AG09319 (cell line): ENCODE data around the gene NOXA1.

Experiments
- DNase-seq: peaks from one replicate; pipeline ENCODE4 v3.0.0-alpha.2; 2010; ENCODE audit warnings: low read depth; ENCODE audit errors: extremely low read depth
- TF ChIP-seq, protein P1 (sequence below): IDR thresholded peaks from 2 replicates; pipeline ENCODE4 v1.5.1; 2011; ENCODE audit warnings: low read depth, mild to moderate bottlenecking, inconsistent platforms, low read length, moderate library complexity

Gene NOXA1

DNA sequence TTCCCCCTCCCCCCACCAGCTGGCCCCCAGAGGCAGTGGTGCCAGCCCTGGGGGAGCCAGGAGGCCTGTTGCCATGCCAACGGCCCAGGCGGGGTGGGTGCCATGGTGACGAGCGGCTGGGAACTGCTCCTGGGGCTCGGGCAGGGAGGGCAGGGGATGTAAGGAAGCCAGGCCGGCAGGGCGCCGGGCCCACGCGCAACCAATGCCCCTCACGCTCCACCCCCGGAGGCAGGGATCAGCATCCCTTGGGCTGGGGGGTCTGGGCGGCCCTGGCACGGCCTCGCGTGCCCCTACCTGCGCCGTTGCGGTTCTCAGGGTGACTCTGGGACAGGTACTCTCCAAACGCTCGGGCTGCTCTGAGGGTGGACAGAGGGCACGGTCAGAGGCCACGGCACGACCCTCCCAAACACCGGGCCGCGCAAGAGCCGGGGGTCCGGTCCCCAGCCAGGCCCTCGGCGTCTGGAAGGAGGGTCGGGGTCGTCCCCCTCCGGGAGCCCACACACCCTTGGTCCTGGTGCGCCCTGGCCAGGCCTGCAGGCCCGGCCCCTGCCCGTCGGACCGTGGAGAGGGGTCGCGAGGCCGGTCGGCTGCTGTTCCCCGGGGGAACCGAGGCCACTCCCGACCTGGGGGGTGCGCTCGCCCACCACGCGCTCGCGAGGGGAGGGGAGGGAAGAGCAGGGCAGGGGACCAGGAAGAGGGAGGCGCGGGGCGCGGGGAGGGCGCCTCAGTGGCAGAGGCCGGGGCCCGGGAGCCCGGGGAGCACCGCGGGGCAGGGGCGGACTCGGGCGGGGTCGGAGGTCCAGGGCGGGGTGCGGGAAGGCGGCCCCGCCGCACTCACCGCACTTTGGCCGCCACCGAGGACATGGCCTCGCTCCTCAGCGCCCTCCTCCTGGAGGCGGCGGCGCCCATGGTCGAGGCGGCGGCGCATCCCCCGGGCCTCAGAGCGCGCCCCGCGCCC, 35.3 kb downstream of the NOXA1 start:
- no peak for DNase-seq
- TF ChIP-seq, protein P1, sequence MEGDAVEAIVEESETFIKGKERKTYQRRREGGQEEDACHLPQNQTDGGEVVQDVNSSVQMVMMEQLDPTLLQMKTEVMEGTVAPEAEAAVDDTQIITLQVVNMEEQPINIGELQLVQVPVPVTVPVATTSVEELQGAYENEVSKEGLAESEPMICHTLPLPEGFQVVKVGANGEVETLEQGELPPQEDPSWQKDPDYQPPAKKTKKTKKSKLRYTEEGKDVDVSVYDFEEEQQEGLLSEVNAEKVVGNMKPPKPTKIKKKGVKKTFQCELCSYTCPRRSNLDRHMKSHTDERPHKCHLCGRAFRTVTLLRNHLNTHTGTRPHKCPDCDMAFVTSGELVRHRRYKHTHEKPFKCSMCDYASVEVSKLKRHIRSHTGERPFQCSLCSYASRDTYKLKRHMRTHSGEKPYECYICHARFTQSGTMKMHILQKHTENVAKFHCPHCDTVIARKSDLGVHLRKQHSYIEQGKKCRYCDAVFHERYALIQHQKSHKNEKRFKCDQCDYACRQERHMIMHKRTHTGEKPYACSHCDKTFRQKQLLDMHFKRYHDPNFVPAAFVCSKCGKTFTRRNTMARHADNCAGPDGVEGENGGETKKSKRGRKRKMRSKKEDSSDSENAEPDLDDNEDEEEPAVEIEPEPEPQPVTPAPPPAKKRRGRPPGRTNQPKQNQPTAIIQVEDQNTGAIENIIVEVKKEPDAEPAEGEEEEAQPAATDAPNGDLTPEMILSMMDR, result no peak

DNA sequence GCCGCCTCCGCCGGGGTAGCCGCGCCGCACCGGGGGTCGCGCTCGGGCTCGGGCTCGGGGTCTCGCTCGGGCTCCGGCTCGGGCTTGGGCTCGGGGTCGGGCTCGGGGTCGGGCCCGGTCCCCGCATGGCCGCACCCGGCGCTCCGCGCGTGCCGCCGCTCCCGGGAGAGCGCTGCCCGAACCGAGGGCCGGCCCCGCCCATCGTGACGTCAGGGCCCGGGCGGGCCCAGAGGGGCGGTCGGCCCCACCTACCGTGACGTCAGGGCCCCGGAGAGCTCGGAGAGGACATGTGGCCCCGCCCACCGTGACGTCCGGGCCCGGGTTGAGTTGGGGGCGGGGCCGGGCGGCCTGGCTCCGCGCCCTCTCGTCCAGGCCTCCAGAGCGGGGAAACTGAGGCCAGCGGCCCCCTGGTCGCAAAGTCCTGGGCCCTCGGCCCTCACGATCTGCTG, 36.0 kb downstream of the NOXA1 start, which contains the start of gene NSMF:
Gene NSMF, minus strand, starts transcription at position 183 of the 449 bp plus-strand sequence. CDS start 232 bp downstream, outside the sequence.
- DNase-seq, result peak; percentile 66
- TF ChIP-seq, protein P1, result no peak

GRCh38 chr9:137459601-137460362, 36.6 kb downstream of the NOXA1 start:
- DNase-seq, result no peak
- TF ChIP-seq, protein P1, result no peak

DNA sequence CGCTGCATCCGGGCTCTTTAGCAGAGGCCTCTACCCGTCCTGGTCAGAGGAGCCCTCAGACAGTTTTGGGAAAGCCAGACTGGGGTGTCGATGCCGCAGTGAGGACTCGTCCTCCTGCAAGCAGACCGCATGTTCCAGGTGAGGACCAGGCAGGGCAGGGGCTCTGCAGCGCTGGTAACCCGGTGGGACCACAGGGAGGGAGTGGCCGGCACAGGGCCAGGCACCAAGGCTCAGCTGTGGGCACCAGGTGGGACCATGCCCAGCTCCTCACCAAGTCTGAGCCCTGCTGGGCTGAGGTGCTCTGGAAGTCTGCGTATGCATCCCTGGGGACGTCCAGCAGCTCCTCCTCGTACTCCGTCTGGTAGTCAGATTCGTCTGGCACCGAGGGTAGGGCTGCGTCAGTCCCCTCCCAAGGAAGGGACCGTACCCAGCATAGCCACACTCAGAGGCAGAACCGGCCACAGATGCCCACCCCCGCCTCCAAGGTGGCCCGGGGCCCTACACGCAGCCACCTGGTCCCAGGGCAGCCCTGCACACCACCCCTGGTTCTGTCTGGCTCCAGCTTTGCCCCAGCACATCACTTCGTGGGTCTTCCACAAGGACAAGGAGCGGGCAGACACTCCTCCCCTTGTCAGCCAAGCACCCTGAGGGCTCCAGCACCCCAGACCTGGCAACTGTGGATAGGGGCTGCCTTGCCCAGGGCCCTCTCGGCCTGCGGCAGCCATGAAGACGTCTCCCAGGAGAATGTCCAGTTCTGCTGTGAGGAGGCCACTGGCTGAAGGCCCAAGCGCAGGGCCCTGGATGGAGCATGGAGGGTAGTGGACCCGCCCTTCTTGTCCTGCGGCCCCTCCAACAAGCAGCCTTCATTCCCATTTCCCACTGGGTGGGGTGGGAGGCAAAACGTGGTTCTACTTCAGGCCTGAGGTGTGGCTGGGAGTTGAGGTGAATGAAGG, 37.4 kb downstream of the NOXA1 start:
- DNase-seq, result no peak
- TF ChIP-seq, protein P1, result no peak

DNA sequence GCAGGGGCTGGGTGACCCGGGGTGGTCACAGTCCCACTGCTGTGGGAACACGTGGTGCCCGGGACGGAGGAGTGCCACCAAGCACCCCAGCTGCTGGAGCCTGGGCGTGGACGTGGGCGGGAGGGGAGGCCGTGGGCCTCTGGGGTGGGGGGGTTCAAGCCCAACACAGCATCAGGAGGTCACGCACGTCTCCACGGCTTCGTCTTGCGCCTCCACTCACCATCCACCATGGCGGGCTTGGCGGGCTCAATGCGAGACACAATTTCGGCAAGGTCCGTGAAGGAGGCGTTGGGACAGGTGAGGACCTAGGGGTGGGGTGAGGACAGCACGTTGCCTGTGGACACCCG, 38.1 kb downstream of the NOXA1 start:
- TF ChIP-seq, protein P1, result no peak
- no peak for DNase-seq

DNA sequence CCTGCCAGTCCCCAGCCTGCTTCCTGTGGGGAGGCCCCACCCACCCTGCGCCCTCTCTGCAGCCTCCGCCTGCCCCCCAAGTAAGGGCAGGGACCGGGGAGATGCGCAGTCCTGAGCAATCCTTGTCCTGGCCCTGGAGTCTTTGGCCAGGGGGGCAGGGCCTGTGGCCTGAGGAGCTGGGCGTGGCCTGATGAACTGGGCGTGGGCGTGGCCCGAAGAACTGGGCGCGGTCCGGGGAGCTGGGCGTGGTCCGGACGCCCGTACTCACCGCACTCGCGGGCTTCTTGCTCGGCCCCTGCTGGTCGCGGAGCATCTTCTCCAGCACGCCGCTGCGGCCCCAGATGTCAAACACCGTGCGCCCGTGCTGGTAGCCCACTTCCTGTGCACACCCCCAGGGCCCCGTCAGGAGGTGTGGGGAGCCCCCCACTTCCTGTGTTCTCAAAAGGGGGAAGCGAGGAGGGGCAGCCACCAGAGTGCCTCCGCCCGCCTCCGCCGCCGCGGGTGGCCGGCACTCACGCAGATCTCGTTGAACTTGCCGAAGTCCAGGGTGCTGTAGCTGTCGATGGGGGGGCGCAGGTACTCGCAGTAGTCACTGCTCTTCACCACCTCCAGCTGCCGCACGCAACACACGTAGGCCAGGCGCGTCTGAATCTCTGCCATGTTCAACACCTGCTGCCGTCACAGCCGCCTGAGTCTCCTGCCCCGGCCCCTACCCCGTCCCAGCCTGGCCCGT, 38.6 kb downstream of the NOXA1 start:
- no peak for DNase-seq
- TF ChIP-seq, protein P1, result no peak
